ENCODE measurements around the gene ATP8B2. TPM values are rescaled to one million over a fixed set of nuclear protein-coding genes. Genes with fewer than 3 reads are reported as not detected.
A peak's percentile ranks its signal among the peaks of the same experiment; 100 is the strongest.

The ATP8B2 gene
- total RNA-seq, 1 donor from 2014 or later = 71.6 TPM

- Mint-ChIP-seq H3K27ac (ENCODE audit: unreplicated experiment) (peak overlapping the region; percentile 99), H3K36me3 (ENCODE audit: low read depth, unreplicated experiment) (peaks cover 10% of the 10 kb centered on the region)
- peak overlapping the region; percentile 94 for H3K9ac ChIP-seq (ENCODE audit: low read length)
These were observed 1.5 kb downstream of the ATP8B2 start for GRCh38 chr1:154326546-154327465.

DNA sequence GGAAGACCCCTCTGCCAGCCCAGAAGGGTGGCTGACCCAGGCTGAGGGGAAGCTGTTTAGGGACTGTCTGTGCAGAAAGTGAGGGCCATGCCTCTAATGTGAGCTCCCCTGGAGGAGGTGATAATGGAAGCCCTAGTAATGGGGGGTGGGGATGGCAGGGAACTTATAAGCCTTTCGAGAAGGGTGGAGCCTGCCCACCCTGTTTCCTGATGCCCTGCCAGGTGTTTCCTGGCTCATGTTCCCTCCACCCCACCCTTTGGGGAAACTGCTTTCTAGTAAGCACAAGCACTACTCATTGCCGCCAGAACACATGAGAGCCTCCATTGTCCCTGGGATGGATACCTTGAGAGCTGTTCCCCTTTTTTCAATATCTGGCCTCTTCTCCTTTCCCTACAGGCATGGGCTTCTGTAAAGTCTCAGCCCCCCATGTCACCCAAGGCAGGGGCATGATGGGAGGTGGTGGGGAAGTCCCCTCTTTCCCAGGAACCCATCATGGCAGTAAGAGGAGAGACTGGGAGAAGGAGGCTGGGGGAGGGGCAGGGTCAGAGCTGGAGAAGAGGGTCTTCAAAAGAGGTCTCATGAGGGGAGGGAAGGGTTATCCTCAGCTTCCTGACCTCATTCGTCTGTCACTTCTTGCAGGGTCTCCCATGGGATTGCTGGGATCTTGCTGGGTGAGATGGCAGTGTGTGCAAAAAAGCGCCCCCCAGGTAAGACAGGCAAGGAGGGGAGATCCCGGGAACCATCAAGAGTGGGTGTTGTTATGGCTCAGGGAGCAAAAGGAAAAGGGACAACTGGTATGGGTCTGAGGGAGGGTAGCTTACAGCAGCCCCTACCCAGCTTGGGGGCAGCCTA, 2.4 kb downstream of the ATP8B2 start:
- peaks cover 22% of the 10 kb centered on the region for H3K4me1 Mint-ChIP-seq (ENCODE audit: low read depth, unreplicated experiment)
- H3K9ac ChIP-seq (ENCODE audit: low read length) = peak overlapping the region; percentile 63
- H3K4me1 ChIP-seq (ENCODE audit: insufficient read depth, low read length) = peaks cover 37% of the 10 kb centered on the region
- H3K27ac ChIP-seq (ENCODE audit: low read depth, low read length) = no peak overlapping the region
- peak overlapping the region; percentile 74 for H3K4me3 Mint-ChIP-seq (ENCODE audit: unreplicated experiment)
- H3K36me3 ChIP-seq (ENCODE audit: insufficient read depth, low read length) = peaks cover 13% of the 10 kb centered on the region
- no peaks in the 10 kb centered on the region for H3K9me3 ChIP-seq (ENCODE audit: insufficient read depth, low read depth, low read length)
- FAIRE-seq (no peak), DNase-seq (ENCODE audit: low read depth) (no peak)
- H3K27me3 Mint-ChIP-seq (ENCODE audit: low read depth, unreplicated experiment) = peaks cover 16% of the 10 kb centered on the region
- peaks cover 6% of the 10 kb centered on the region for H3K27me3 ChIP-seq (ENCODE audit: insufficient read depth, low read length)
- H3K9me3 Mint-ChIP-seq (ENCODE audit: unreplicated experiment) = no peaks in the 10 kb centered on the region
- H2AFZ ChIP-seq (ENCODE audit: low read depth, low read length) = no peak overlapping the region
- peak overlapping the region; percentile 54 for H3K4me3 ChIP-seq (ENCODE audit: insufficient read depth, low read depth, low read length)
- peaks cover 42% of the 10 kb centered on the region for H3K79me2 ChIP-seq (ENCODE audit: insufficient read depth, low read length)
- TF ChIP-seq EZH2 (IDR thresholded peaks at IDR 0.05; ENCODE audit: insufficient read depth, low read length) = no peak
- no peak for TF ChIP-seq CTCF (IDR thresholded peaks at IDR 0.05; ENCODE audit: insufficient read depth, low read depth, low read length)
- H3K4me2 ChIP-seq (ENCODE audit: low read length) = peak overlapping the region; percentile 99
- H3K36me3 Mint-ChIP-seq (ENCODE audit: low read depth, unreplicated experiment) = peaks cover 13% of the 10 kb centered on the region
- H3K27ac Mint-ChIP-seq (ENCODE audit: unreplicated experiment) = no peak overlapping the region
- peaks cover 46% of the 10 kb centered on the region for H4K20me1 ChIP-seq (ENCODE audit: insufficient read depth, low read length)

More at GRCh38 chr1:154326546-154327465, 1.5 kb downstream of the ATP8B2 start:
- Mint-ChIP-seq H3K4me3 (ENCODE audit: unreplicated experiment) (peak overlapping the region; percentile 99), H3K9me3 (ENCODE audit: unreplicated experiment) (no peaks in the 10 kb centered on the region), H3K27me3 (ENCODE audit: low read depth, unreplicated experiment) (peaks cover 24% of the 10 kb centered on the region), H3K4me1 (ENCODE audit: low read depth, unreplicated experiment) (peaks cover 23% of the 10 kb centered on the region)
- H3K36me3 ChIP-seq (ENCODE audit: insufficient read depth, low read length) = peaks cover 5% of the 10 kb centered on the region
- peak overlapping the region; percentile 99 for H3K4me2 ChIP-seq (ENCODE audit: low read length)
- no peaks in the 10 kb centered on the region for H3K9me3 ChIP-seq (ENCODE audit: insufficient read depth, low read depth, low read length)
- peaks cover 6% of the 10 kb centered on the region for H3K27me3 ChIP-seq (ENCODE audit: insufficient read depth, low read length)
- peaks cover 42% of the 10 kb centered on the region for H3K79me2 ChIP-seq (ENCODE audit: insufficient read depth, low read length)
- H4K20me1 ChIP-seq (ENCODE audit: insufficient read depth, low read length) = peaks cover 42% of the 10 kb centered on the region
- peaks cover 37% of the 10 kb centered on the region for H3K4me1 ChIP-seq (ENCODE audit: insufficient read depth, low read length)
- H3K4me3 ChIP-seq (ENCODE audit: insufficient read depth, low read depth, low read length) = peak overlapping the region; percentile 93
- peak overlapping the region; percentile 92 for H3K27ac ChIP-seq (ENCODE audit: low read depth, low read length)
- TF ChIP-seq EZH2 (IDR thresholded peaks at IDR 0.05; ENCODE audit: insufficient read depth, low read length) (no peak), CTCF (IDR thresholded peaks at IDR 0.05; ENCODE audit: insufficient read depth, low read depth, low read length) (no peak)
- FAIRE-seq (no peak), DNase-seq (ENCODE audit: low read depth) (peak; percentile 73)
- peak overlapping the region; percentile 7 for H2AFZ ChIP-seq (ENCODE audit: low read depth, low read length)

All from astrocyte (in vitro differentiated cells and primary cell).